Mesodermal cell (in vitro differentiated cells): ENCODE measurements around the gene UBE2E2.

Experiments used
- H3K27ac ChIP-seq: 2 replicates; pipeline ENCODE4 v1.7.0; 2013; ENCODE audit warnings: mild to moderate bottlenecking, low read depth, low read length, moderate library complexity; ENCODE audit not compliant: severe bottlenecking
- H3K36me3 ChIP-seq: 2 replicates; pipeline ENCODE4 v1.7.1; 2013; ENCODE audit warnings: mild to moderate bottlenecking, low read length, moderate library complexity; ENCODE audit not compliant: control insufficient read depth, insufficient read depth
- H3K4me1 ChIP-seq: one replicate; pipeline ENCODE4 v1.7.1; 2013; ENCODE audit warnings: mild to moderate bottlenecking, low read length; ENCODE audit not compliant: insufficient read depth, control insufficient read depth, poor library complexity, severe bottlenecking
- H3K4me3 ChIP-seq: 2 replicates; pipeline ENCODE4 v1.7.0; 2013; ENCODE audit warnings: low read length, control low read depth, mild to moderate bottlenecking; ENCODE audit not compliant: insufficient read depth, poor library complexity, severe bottlenecking; ENCODE audit errors: extremely low read depth
- H3K9me3 ChIP-seq: 2 replicates; pipeline ENCODE4 v1.7.1; 2013; ENCODE audit warnings: mild to moderate bottlenecking, low read length, moderate library complexity; ENCODE audit not compliant: control insufficient read depth
- WGBS, 2 experiments: methylation state at CpG; one replicate each; pipeline ENCODE4 v1.1.5; 2013; ENCODE audit warnings: missing lambda C conversion rate in 2 of 2; ENCODE audit not compliant: insufficient coverage in 2 of 2; 5-methylcytosine and 5-hydroxymethylcytosine counted together

UBE2E2 gene

DNA sequence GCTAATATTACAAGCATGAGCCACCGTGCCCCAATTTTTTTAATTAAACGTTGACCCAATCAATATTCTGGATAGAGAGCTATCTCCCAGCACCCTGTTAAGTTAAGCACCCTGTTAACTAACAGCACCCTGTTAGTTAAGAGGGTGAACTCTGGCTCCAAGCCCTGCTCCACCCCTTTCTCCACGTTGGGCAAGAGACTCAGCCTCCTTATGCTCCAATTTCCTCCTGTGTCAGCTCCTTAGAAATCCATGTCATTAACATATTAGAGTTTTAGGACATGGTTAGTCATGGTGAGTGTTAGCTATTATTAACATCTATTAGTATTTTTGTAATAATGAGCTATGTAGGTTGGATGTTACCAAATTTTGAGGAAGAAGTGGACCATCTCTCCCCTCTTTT lies 385.4 kb downstream of the UBE2E2 start:
- WGBS, 2 experiments = no CpG with 5 or more reads among the region's 3 CpGs
- H3K4me1 ChIP-seq = no peaks in the 10 kb centered on the region
- no peaks in the 10 kb centered on the region for H3K36me3 ChIP-seq
- H3K9me3 ChIP-seq = no peaks in the 10 kb centered on the region
- H3K27ac ChIP-seq = no peak overlapping the region
- no peak overlapping the region for H3K4me3 ChIP-seq

DNA sequence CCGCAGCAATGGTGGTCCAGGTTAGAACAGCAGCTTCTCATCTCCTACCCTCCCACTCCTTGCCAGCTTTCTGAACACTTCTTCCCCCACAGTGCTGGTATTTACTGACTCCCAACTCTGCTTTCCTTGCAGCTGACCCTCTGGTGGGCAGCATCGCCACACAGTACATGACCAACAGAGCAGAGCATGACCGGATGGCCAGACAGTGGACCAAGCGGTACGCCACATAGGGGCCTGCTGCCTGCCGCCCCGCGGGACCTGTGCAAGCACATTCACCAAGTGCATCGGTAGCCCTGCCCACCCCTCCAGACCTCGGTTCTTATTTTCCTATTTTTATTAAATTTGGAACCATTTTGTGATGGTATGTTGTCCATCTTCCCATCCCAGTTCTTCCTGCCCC lies 386.5 kb downstream of the UBE2E2 start:
- 87 to 99% methylated on average over 3 to 7 of the region's 10 CpGs for WGBS, 2 experiments
- H3K27ac ChIP-seq = no peak overlapping the region
- no peaks in the 10 kb centered on the region for H3K4me1 ChIP-seq
- no peaks in the 10 kb centered on the region for H3K9me3 ChIP-seq
- H3K36me3 ChIP-seq = no peaks in the 10 kb centered on the region
- H3K4me3 ChIP-seq = no peak overlapping the region

DNA sequence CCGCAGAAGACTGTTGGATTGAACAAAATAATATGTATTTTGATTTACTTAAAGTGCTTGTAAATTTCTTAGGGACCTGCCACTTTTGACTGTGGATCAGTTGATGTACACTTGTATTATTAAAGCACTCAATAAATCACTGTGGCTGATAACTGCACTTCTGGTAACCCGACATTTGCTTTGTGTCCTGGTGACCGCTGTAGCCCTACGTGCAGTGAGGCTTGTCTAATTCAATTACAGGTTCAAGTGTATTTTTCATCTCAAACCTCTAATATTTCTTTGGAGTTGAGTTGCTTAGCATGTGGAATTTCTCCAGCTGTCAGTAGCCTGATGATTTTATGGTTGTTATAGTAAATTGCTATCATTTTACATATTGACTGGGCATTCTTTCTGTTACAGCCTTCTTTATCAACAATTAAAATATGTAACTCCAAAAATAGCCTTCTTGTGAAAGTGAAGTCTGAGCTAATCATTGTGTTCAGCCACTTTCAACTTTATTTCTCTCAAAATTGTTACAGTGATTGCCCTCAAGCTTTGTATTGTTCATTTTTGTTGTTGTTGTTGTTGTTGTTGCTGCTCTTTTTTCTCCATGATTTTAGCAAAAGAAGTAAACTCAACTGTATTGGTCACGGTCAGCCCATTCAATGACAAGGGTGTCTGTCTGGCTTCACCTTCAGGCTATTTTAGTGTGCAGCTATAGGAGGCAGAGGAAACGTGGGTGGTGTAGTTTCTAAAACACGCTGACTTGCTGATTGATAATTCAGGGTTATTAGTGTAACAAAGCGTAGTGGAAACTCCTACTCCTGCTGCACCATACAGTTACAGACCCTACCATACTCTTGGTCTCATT lies 387.5 kb downstream of the UBE2E2 start:
- 89% methylated on average over 1 of the region's 8 CpGs; no CpG with 5 or more reads in 1 of the 2 experiments for WGBS, 2 experiments
- Histone ChIP-seq H3K4me1 (no peaks in the 10 kb centered on the region), H3K36me3 (no peaks in the 10 kb centered on the region), H3K4me3 (no peak overlapping the region), H3K9me3 (no peaks in the 10 kb centered on the region), H3K27ac (no peak overlapping the region)

DNA sequence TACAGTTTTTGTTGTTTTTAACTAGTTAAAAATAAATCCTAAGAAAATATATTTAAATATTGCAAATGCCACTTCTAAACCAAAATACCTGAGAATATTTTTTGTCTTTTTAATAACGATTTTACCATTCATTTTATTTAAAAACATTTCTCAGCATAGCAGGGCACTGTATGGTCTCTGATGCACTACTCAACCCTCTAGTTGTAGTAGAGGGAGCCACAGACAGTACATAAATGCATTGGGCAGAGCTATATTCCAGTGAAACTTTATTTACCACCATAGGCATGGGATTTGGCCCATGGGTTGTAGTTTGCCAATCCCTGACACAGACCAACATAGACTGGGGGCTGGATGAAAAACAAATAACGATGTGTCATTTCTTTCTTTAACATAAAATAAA lies 388.2 kb downstream of the UBE2E2 start:
- Histone ChIP-seq H3K27ac (no peak overlapping the region), H3K4me3 (no peak overlapping the region), H3K36me3 (no peaks in the 10 kb centered on the region), H3K9me3 (no peaks in the 10 kb centered on the region), H3K4me1 (no peaks in the 10 kb centered on the region)
- WGBS, 2 experiments = no CpG with 5 or more reads among the region's 2 CpGs

DNA sequence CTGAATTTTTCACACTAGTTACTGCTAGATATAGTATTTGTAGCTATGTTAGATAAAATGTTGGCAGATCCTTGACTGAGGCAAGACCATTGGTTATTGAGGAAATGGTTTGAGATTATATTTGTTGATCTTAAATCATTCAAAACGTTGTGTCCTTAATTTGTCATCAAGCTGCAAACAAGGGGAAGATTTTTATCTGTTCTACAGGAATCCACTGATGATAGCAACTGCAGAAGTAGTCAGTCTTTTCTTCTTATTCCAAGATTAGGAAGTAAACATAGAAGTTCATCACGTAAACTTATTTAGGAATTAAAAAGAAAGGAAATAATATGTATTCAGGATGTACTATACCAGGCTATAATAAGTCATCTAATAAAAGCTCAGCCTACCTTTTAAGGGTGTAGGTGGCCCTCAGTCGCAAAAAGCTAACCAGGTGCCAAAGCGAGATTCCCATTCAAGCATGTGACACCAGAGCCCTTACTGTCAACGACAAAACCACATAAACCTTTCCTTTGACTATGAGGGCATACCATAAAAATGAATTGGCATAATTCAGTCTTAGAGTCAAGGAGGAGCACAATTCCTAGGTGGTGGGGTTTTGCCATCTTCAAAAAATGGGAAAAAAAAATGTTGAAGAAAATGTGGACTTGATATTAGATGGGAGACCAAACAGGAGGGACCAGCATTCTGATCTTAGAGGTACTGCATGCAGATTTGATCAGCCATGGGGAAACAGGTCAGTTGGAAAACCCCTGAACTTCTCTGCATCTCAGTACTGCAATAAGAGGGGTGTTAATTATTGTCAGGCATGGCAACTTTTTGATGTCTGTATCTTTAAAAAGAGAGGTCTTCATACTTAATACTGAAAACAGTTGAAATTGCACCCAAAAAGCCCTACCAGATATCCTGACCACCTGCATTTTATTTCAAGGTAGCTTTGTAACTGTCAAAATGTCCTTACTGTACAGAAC lies 390.1 kb downstream of the UBE2E2 start:
- no peaks in the 10 kb centered on the region for H3K9me3 ChIP-seq
- 95 to 100% methylated on average over 1 to 3 of the region's 5 CpGs for WGBS, 2 experiments

DNA sequence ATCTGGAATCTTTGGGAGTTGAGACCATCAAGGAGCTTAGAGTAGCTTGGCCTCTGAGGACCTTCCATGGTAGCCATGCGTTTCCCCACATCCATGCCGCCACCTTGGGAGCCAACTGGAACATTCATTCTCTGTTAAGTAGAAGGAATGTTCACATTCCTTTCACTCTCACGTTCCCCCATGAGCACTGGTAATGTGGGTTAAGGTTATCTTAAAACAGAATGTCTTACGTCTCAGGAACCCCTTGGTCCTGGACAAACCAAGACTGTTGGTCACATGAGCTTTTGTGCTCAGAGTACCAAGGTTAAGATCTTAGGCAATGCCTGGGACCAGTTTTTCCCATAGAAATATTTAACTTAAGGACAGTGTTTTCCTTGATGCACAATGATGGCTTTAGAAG lies 390.9 kb downstream of the UBE2E2 start:
- H3K27ac ChIP-seq = no peak overlapping the region
- 86% methylated on average over 1 of the region's 4 CpGs; no CpG with 5 or more reads in 1 of the 2 experiments for WGBS, 2 experiments
- H3K4me3 ChIP-seq = no peak overlapping the region
- H3K36me3 ChIP-seq = no peaks in the 10 kb centered on the region
- no peaks in the 10 kb centered on the region for H3K4me1 ChIP-seq
- H3K9me3 ChIP-seq = no peaks in the 10 kb centered on the region

More for the DNA sequence above, 390.1 kb downstream of the UBE2E2 start:
- Histone ChIP-seq H3K4me1 (no peaks in the 10 kb centered on the region), H3K27ac (no peak overlapping the region), H3K4me3 (no peak overlapping the region), H3K36me3 (no peaks in the 10 kb centered on the region)

DNA sequence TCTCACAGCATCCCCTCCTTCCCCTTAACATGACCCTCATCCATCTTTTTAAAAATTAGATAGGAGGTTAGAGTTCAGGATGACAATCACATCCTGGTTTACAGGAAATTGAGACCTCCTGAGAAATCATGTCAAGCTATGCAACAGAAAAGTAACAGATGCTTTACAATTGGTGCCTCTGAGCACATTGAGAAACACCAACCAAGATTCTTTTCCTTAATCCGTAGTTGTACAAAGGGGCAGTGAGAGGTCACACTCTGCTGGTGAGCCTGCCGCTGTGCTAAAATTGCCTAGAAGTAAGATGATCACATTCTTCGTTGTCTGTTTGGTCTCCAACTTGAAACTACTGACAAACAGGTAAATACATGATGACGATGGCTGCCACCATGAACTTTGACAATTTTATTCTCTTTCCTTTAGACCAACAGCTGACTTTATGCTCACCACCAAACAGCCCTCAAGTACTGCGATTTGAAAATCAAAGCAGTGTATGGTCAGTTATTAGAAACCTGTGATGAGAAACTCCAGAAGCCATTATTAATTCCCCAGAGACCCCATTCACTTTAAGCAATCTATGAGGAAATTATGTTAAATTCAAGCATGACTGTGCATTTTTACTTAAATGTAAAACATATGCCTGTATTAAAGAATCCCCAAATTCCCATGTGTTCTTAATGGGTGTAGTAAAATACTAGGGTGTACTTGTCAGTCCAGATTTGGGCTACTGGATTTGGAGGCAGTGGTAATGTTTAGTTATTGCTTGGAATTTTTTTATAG lies 392.0 kb downstream of the UBE2E2 start:
- Histone ChIP-seq H3K27ac (no peak overlapping the region), H3K9me3 (no peaks in the 10 kb centered on the region), H3K4me3 (no peak overlapping the region), H3K4me1 (no peaks in the 10 kb centered on the region), H3K36me3 (no peaks in the 10 kb centered on the region)
- WGBS, 2 experiments = 87 to 100% methylated on average over 2 to 4 of the region's 5 CpGs

DNA sequence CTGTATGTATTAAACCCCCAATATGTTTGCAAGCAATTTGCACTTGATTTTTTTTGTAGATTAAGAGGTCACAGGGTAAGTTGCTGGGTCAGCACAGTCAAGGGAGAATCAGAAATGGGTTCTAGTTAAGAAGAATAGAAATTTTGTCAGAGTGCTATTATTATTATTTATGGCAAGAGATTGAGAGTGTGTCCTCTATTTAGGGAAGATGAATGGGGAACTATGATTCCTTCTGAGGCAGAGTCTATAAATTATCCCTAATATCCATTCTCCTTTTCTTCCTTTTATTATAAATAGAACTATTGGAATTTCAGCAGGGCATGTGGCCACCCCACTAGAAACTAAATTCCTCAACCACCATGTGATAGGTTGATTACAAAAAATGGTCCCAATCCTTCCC lies 392.7 kb downstream of the UBE2E2 start:
- no peaks in the 10 kb centered on the region for H3K4me1 ChIP-seq
- H3K9me3 ChIP-seq = no peaks in the 10 kb centered on the region
- no peaks in the 10 kb centered on the region for H3K36me3 ChIP-seq
- H3K27ac ChIP-seq = no peak overlapping the region
- no peak overlapping the region for H3K4me3 ChIP-seq

DNA sequence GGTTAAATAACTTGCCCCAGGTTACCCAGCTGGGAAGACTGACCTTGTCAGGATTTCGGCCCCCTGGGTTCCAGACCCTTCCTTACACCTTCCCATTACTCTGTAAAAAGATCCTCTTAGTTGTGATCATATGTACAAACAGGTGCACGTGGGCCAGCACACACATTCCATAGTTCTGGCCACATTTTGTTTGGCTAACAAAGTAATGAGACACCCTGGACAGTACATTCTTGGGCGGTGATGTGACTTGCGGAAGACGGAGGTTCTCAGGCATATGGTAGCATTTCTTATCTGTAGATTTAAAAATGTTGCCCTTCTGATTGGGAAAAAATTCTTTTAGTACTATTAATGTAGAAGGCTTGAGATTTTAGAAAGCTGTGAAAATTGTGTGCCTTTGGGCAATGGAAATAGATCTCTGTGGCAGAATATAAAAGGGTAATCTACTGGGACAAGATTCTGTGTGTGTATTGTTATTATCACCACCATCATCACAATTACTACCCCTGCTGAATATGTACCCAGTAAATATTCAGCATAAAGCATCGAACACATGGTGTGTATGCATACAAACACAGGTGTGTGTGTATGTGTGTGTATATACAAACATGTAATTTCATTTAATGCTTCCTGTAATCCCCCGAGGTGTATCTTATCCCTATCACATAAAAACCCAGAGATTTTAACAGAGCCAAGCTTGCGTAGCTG lies 397.2 kb downstream of the UBE2E2 start:
- H3K4me3 ChIP-seq = no peak overlapping the region
- no peak overlapping the region for H3K27ac ChIP-seq
- H3K9me3 ChIP-seq = no peaks in the 10 kb centered on the region
- H3K4me1 ChIP-seq = no peaks in the 10 kb centered on the region
- H3K36me3 ChIP-seq = no peaks in the 10 kb centered on the region
- WGBS, 2 experiments = 96 to 98% methylated on average over 4 to 6 of the region's 8 CpGs
